Lung microvascular endothelial cell (primary cell): ENCODE data around the gene IL1RAPL1. TPM values are rescaled to one million over a fixed set of nuclear protein-coding genes. Genes with fewer than 3 reads are reported as not detected.
"Not testable (repeated sequence)": the region's sequence is repeated elsewhere in the genome, so short reads cannot be mapped to it uniquely, and the experiment has no call there.

ENCODE experiments used
- DNase-seq, 2 donors: peaks; one replicate each; pipeline versions ENCODE4 v3.0.0 to v3.0.0-alpha.2; 2010; ENCODE audit warnings: low read depth in 2 of 2
- total RNA-seq: library from RNA; depleted of rRNA; stranded (reverse); fragments of >200 nt; gene quantifications from 2 replicates; pipeline ENCODE4 v1.2.1, GENCODE V29; 2014

IL1RAPL1 gene
- total RNA-seq, 1 donor from 2014 or later = not detected

DNA sequence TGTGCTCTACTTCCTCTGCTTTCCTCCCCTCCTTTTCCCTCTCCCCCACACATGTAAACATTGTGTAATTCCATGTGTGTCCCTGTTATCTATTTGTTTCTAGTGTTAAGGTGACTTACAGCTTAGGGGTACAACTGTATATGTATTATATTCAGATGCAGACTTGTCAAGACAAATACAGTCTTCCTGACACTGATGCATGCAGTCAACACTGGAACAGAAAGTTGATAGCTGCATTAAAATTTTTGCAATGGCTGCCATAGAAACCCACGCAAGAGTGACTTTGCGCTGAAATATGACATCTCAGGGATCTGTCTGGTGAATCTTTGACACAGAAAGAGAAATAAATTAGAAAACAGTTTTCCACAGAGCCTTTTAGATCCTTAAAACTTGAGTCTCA is 656.7 kb downstream of the IL1RAPL1 start:
- no peak for DNase-seq

DNA sequence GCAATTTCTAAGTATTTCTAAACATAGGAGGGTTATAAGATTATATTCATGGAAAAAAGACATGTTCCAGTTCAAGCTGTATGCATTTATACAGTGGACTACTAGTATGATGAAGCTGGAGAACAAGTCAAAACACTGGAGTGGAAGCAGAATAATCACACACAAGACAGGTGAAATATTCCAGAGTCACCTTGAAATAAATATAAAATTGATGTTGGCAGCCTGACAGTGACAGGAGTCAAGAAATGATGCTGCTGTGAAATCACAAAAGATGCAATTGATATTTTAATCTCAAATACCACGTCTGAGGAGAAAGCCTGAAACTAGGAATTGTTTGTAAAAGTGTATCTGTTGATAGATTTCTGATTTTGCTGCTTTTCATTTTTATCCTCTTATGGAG is 667.3 kb downstream of the IL1RAPL1 start:
- DNase-seq = no peak

DNA sequence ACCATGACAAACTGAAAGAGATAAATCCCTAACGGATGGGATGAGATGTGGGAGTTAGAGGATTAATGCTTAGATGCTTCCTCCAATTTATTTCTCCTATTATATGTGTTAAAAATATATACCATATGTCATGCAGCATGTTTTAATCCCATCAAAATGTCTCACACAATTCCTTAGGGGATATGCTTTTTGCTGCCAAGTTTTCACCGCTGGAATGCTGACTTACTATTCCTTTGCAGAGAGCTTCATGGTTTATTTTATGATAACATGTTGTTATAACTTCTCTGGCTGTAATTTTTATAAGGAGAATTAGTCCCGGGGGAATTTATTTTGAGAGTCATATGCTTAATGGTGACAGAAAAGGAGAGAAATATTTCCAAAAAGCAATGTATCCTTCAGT is 670.3 kb downstream of the IL1RAPL1 start:
- DNase-seq = no peak

DNA sequence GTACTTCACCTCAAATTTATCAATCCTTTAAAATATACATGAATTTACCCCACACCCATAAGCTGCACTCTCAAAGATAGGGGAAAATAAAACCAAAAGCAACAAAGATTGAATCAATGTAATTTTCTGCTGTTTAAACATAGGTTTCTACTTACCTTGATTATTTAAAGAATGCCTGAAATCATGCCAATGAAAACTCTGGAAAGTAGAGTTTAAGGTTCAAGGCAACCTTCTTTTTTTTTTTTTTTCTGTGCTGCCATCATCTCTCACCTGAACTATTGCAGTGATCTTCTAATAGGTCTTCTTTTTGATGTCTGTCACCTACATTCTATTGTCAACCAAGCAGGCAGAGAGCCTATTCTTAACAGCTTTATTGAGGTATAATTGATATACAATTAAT is 682.1 kb downstream of the IL1RAPL1 start:
- no peak for DNase-seq

DNA sequence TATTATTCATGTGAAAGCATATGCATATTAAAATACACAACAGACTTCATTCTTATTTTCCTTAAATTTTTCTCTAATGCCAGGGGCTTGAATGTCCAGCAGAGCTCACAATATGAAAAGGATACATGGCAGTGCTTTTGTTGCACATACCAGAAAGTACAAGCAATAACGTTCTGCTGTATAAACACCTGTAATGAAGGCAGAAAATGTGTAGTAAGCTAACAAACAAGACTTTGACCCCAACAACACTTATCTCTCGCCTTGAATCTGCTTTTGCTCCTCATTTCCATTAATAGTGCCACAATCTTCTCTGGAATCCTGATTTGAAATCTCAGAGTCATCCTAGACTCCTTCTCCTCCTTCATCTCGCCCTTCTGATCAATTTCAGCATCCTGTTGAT is 687.3 kb downstream of the IL1RAPL1 start:
- no peak for DNase-seq

DNA sequence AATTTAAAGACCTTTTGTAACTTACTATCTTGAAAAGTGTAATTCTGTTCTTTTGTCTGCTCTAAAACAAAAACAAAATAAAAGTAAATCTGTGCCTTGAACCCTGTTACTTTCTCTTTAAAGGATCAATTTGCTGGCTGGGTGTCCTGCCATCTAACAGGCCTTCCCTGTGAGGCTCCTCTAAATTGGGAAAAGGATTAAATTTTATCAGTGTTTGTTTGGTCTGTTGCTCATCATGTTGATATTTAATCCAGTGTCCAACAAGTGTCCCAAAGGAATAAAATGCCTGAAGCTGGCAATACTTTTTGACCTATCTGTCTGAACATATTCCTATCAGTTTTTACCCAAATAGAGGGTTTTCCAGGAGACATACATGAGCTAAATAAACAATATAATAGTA is 688.7 kb downstream of the IL1RAPL1 start:
- DNase-seq = no peak

DNA sequence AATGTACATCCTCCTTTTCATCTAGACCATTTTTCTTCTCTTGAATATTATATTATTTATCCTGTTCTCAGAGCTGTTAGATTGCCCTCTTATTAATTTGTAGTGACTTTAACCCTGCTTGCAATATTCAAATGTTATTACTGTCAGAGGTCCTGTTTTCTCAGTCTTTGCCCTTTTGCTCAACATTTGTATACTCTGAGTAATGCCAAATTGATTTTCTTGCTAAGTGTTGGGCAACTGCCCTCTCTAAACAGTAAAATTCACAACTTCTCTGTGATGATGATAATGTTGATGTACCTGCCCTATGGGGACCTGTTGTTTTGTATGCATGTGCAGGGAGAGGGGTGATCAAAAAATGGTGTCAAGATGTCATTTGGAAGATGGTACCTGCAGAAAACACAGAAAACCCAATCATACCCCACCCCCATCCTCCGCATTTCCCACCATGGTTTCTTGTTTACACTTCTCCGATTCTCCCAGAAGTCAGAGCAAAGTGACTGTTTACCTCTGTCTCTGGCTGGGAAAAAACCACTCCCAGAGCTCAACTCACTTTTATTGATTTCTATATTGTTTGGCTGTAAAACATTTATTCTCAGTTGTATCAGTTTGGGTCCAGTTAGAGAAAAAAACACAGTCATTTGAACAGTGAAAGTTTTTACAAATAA is 694.0 kb downstream of the IL1RAPL1 start:
- no peak for DNase-seq

DNA sequence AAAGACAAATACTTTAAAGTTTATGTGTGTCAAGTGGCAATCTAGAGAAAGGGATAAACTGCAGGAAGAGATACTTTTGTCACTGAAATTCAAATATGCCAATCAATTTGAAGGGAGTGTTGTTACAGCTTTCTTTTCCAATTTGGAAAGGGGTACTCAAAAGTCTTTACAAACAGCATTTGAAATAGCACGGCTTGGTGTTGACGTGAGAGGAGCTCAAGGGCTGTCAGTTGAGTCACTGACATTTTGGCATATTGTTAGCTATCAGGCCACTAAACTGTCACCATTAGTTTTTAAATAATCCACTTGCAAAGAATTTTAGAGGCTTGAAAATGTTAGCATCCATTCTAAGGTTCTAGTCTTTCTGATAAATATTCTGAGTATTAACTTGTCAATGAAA is 698.4 kb downstream of the IL1RAPL1 start:
- no peak for DNase-seq

DNA sequence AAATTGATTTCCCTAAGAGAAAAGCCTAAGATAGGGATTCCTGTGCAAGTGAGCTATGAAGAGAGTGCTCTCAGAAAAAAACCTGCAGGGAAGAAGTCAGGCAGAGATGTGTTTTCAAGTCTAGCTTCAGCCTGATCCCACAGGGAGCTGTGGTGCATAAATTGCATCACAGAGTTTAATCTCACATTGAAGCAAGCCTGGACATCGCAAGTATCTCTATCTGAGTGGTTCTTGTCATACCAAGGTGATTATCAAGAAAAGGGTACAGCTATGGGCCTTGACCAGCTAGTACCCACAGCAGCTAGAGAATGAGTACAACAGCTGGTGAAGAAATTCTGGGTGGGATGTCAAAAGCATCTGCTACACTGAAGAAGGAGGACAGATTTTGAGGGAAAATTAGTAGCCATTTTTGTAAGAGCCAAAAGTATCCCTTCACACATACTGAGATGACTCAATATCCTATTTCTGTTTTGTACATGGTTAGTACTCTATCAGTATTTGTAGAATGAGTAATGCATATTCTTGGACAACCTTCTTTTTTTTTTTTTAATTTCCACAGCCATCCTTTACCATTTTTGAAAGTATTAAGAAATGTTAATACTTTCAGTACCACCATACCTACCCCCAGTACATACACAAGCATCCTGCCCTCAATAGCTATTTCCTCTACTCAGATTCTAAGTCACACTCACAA is 708.9 kb downstream of the IL1RAPL1 start:
- DNase-seq = peak in 1 of 2 donors; percentile 11

DNA sequence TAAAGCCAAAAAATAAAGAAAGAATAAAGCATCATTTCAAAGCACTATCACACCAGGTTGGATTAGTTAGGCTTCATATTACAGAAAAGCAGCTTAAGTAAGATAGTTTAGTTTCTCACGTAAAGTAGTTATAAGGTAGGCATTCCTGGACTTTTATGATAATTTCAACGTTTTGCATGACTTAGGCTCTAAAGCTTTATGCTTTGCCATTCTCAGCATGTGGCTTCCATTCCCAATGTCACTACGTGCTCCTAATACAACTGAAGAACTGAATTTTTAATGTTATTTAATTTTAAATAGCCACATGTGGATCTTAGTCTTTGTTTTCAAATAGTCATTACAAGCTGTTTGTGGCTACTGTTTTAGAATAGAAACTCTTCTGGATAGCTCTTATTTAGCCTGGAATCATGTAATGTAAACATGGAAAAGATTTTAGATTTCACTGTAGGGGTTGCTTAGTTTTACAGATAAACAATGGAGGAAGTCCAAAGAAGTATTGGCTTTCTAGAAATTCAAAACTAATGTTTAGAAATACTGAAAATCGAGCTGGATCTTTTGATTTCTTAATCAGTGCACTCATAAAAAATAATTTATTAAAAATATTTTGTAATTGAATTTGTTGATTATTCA is 710.0 kb downstream of the IL1RAPL1 start:
- no peak for DNase-seq

DNA sequence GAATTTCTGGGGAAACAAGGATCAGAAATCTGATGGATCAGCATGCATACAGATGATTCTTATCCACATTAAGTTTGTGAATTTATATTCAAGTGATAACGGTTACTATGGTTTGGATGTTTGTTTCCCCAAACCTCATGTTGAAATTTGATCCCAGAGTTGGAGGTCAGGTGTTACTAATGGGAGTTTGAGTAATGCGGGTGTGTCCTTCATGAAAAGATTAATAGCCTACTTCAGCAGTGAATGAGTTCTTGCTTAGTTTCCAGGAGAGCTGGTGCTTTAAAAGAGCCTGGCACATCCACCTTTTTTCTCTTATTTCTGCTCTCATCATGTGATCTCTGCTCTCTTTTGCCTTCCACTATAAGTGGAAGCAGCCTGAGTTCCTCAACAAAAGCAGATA is 712.4 kb downstream of the IL1RAPL1 start:
- DNase-seq = no peak

DNA sequence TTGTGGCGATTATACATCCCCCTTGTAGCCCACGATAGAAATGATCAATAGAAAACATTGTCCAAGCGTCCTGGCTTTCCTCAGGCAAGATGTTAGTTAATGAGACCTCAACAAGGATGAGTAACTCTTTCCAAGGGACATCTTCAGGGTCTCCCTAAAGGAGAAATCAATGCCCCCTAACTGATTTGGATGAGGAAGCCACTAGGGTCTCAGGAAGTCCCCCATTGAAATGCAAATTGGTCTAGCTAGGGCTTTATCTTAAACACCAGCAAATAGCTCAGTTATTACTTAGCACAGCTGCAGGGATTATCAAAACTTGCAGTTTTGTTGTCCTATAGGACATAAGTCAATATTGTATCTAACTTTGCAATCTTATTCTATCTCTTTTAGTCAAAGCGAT is 721.5 kb downstream of the IL1RAPL1 start:
- DNase-seq = no peak

DNA sequence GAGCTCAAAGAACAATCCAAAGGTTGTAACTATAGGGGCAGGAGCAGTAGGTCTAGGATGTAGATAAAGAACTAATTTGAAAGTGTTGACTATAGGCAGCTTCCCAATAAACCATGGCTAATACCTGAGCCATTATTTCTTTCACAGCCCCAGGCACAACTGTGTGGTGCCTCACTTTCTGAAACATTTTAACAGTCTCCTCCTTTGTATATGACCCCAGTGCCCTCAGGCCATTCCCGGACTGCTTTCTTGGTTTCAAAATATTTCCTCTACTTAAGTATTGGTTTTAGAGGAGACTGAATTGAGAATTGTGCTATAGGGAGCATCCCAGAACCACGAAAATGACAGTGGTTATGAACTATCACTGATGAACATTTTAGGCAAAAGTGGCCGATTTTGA is 728.7 kb downstream of the IL1RAPL1 start:
- DNase-seq = no peak

DNA sequence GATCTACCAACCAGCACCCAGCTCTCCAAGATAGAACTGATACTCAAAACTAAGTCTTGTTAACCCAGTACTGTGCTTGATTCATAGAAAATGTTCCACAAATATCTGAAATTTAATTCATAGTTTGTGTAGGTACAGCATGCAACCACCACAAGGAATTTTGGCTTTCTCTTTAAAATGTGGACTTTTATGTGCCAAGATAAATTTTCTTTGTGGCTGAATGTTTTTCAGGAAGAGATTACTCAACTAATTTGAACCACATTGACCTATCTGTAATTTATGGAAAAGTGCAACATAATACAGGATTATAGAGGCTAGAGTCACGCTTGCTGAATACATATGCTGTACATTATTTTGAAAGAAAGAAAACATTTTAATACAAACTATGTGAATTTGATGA is 730.8 kb downstream of the IL1RAPL1 start:
- DNase-seq = peak; percentile 6 to 42

DNA sequence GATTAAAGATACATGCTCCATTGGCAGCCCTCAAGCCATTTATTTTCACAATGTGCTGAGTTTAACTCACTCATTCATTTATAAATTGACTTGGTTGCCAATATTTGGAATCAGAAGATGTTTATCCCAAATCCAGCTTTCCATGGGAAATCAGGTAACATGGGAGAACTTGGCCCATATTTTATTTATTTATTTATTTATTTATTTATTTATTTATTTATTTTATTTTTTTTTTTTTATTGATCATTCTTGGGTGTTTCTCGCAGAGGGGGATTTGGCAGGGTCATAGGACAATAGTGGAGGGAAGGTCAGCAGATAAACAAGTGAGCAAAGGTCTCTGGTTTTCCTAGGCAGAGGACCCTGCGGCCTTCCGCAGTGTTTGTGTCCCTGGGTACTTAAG is 745.2 kb downstream of the IL1RAPL1 start:
- DNase-seq = not testable (repeated sequence)

DNA sequence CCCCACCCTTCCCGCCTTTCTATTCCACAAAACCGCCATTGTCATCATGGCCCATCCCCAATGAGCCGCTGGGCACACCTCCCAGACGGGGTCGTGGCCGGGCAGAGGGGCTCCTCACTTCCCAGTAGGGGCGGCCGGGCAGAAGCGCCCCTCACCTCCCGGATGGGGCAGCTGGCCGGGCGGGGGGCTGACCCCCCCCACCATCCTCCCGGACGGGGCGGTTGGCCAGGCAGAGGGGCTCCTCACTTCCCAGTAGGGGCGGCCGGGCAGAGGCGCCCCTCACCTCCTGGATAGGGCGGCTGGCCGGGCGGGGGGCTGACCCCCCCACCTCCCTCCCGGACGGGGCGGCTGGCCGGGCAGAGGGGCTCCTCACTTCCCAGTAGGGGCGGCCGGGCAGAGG is 745.8 kb downstream of the IL1RAPL1 start:
- not testable (repeated sequence) for DNase-seq

DNA sequence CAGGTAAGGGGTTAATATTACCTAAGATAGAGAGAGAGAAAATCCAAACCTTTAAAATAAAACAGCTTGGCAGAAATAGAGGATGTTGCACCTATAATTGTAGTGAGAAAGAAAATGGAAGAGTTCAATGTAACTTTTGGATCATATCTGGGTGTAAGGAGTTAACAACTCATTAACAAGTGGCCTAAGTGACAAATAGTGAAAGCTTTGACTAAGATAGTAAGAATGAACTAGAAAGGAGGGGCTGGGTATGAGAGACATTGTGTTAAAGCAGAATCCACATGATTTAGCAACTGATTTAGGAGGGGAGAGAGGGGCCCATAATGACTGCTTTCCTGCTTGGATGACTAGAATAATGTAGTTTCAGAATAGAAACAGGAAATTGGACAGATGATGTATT is 761.0 kb downstream of the IL1RAPL1 start:
- DNase-seq = no peak

DNA sequence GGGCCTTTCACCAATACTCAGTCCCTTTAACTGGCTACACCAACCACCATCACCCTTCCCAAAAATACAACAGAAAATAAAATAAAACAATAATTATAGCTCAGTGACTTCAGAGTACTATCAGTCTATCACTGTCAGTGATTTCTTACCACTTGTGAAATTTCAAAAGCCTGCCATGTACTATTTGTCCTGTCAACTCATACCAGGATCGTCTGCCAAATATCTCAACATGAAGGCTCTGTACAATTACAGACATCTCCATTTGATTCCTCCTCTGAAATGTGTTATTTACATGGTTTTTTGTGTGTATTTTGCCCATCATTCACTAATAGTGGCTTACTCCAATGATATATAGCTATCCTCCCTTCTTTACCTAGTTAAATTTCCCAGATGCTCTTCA is 772.0 kb downstream of the IL1RAPL1 start:
- no peak for DNase-seq

DNA sequence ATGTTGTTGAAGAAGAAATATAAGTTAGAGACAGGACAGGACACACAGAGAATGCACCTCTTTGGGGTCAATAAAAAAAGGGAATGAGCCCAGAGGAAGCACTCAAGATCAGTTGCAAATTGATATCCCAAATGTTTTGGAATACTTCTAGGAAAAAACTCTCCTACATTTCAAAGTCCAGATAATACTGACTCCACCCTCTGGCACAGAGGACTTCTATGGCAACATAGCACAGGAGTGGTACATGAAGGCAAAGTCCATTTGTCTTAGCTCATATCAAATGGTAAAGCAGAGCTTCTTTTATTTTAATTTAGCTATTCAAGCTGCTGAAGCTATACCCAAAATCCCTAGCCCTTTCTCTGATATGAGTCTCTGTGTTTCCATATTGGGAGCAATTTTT is 787.5 kb downstream of the IL1RAPL1 start:
- not testable (repeated sequence) for DNase-seq

DNA sequence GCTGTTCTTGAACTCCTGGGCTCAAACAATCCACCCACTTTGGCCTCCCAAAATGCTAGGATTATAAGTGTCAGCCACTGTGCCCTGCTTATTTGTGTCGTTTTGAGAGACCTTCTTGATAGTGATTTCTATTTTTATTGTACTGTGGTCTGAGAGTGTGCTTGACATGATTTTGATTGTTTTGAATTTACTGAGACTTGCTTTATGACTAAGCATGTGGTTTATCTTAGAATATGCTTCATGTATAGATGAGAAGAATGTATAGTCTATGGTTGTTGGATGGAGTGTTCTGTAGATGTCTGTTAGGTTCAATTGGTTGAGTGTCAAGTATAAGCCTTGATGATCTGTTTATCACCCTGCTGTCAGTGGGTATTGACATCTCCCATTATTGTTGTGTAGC is 789.3 kb downstream of the IL1RAPL1 start:
- no peak for DNase-seq

DNA sequence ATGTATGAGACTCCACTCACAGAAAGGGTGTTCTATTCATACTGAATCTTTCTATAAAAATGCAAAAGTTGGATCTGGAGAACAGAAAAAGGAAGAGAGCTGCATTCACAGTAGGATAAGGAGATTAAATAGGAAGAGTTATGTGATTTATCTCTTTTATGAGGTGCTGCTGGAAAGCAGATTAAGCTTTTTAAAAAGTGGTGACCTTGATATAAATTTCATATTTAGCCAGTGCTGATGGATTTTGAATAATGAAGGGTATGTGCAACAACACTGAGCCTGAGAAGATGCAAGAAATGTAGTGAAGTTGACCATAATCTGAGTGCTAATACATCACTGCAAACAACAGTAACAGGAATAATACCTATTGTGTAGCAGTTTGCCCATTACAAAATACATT is 795.6 kb downstream of the IL1RAPL1 start:
- DNase-seq = no peak

DNA sequence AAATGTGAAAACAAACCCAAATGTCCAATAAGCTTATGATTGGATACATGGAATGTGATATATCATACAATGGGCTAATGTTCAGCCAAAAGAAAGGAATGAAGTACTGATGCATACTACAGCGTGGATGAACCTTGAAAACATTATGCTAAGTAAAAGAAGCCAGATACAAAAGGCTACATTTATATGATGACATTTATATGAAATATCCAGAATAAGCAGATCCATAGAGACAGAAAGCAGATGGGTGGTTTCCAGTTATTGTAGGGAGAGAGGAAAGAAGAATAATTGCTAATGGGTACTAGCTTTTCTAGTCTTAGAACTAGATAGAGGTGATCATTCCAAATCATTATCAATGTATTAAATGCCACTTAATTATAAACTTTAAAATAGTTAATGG is 801.3 kb downstream of the IL1RAPL1 start:
- DNase-seq = no peak

DNA sequence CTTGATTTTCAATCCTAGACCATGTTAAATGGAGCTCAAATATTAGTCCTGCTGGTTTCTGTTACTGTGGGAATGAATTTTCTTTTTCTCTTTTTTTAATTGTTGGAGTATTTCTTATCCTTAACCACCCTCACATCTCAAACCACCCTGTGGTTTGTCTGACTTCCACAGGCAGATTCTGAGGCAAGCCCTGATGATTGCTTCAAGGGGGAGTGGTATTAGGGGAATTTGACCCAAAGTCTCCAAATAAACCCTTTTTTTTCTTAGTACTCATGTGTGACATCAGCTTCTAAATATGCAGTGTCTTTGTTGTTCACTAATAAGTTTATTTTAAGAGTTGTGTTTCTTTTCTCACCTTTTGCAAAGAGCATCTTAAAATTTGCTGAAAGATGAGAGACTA is 810.3 kb downstream of the IL1RAPL1 start:
- no peak for DNase-seq
